GM18505 (cell line): ENCODE results near the gene CD4.

Source experiments
- ATAC-seq: cut with Tn5 transposase; IDR thresholded peaks from one replicate; pipeline ENCODE4 v1.9.1; 2021; ENCODE audit not compliant: unreplicated experiment
- POLR2A ChIP-seq: IDR thresholded peaks from 4 replicates; pipeline ENCODE4 v1.6.1; 2011; ENCODE audit warnings: borderline replicate concordance; ENCODE audit not compliant: insufficient read depth, insufficient read length; ENCODE audit errors: extremely low read depth

The CD4 gene

DNA sequence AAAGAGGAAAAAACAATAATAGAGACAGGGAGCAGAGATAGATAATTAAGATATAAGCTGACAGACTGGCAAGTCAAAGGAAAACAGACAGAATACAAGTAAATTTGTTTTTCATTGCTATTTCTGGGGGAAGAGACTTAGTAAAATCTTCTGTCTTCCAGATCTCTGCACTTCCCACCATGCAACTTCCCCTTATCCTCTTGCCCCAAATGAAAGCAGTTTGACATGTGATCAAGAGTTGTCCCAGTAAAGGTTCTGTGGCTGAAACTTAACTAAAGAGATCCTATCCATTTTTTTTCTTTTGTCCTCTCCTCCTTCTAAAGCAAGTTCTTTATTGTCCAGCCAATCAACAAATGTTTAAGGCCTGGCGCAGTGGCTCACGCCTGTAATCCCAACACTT, 34.9 kb upstream of the CD4 start:
- TF ChIP-seq POLR2A: no peak
- ATAC-seq: no peak

- TF ChIP-seq POLR2A: no peak
- no peak for ATAC-seq
These were observed 32.2 kb upstream of the CD4 start for GRCh38 chr12:6757028-6757690.

GRCh38 chr12:6758506-6759095, 30.7 kb upstream of the CD4 start:
- no peak for TF ChIP-seq POLR2A
- no peak for ATAC-seq

- no peak for TF ChIP-seq POLR2A
- no peak for ATAC-seq
These were observed 29.6 kb upstream of the CD4 start for GRCh38 chr12:6759741-6760140.

DNA sequence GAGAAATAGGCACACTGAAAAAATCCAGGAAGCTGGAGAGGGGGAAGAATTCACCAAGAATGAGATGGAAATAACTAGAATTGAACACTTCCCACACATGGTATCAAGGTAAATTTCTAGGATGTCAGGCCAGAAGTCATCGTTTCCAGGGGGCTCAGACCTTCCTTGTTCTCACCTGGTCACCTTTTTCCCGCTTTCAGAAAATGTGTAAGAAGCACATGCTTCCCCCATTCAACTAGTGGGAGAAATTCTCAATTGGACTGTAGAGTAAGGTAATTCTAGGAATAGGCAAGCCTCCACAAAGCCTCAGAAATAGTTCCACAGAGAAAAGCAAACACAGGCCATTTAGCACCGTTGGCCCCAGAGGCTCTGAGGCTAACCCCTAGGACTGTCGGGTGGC, 25.9 kb upstream of the CD4 start:
- no peak for ATAC-seq
- TF ChIP-seq POLR2A: no peak

DNA sequence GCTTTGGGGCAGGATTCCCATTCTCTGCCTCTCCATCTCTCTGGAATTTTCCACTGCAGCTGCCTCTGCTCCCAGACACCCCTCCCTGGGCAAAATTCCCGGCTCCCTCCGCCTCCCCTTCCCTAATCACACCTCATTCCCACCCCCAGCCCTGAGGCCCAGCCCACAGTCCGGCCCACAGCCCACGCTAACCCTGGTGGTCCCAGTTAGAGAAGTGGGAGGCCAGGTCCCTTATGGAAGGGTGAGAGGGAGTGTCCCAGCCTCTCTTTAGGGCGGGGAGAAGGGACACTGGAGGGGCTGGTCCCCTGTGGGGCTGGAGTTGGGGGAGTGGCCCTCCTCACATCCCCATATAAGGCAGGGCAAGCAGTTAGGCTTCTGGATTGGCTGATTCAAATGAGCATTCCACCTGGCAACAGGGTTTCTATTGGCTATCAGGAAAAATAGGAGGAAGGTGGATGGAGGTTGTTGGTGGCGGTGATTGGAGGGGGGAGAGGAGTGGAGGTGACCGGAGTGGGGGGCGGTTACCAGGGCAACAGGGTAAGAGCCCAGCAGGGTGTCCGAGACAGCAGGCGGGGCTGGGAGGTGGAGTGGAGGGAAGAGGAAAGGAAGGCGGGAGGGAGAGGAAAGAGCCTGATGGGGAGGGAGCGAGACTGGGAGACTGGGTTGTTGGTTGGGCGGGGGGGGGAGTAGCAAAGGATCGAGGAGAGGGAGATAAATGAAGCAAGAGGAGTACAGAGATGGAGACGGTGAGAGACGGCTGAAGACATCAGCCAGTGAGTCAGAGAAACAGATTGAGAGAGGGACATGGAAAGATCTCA, 25.1 kb upstream of the CD4 start:
- peak; percentile 57 for ATAC-seq
- no peak for TF ChIP-seq POLR2A

- TF ChIP-seq POLR2A: no peak
- no peak for ATAC-seq
These were observed 24.2 kb upstream of the CD4 start for GRCh38 chr12:6765048-6765633.

DNA sequence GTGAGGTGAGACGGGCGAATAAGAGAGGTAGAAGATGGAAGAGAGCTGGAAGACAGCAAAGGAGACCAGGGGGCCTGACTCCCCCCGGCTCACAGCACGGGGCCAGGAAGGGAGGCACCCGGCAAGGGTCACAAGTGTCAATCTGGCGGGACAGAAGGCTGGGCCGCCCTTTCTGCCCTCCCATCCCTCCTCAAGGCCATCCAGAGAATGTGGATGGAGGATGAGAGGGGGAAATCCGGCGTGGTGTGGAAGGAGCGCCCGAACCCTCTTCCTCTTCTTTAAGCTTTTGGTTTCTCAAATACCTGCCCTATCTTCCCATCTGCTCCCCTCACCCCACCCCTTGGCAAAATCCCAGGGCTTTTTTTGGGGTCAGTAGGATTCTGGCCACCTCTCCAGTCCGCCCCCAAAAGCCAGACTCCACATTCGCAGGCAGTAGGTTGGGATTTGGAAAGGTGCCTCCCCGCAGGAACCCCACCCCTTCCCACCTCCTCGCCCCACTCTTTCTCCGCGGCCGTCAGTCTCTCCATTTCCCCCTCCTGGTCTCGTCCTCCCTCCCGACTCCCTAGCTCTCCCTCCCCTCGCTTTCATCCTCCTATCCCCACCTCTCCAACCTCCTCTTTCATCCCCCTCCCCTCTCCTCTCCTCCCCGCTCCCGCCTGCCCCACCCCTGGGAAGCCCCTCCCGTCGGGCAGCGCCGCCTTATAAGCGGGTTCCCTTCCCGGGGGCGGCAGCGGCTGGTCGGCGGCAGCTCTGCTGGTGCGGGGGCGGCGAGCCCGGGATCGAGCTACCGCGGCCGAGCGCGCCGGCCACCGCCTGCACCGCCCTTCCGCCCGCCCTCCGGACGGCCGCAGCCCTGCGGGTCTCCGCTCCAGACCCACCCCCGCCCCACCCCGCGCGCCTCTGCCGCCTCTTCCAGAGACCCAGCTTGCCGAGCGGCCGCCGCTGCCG, 23.4 kb upstream of the CD4 start, which contains the start of gene PTMS:
Gene PTMS (plus strand): TSS at position 730 of the 948 bp plus-strand sequence. CDS start 343 bp downstream, outside the sequence.
- ATAC-seq: peak; percentile 21

GRCh38 chr12:6766651-6767349, 22.5 kb upstream of the CD4 start:
- no peak for TF ChIP-seq POLR2A
- ATAC-seq: peak; percentile 56

More for the DNA sequence above, 23.4 kb upstream of the CD4 start, which contains the start of gene PTMS:
- TF ChIP-seq POLR2A: peak; percentile 64

GRCh38 chr12:6767353-6768319, 21.7 kb upstream of the CD4 start:
- TF ChIP-seq POLR2A: no peak
- no peak for ATAC-seq

GRCh38 chr12:6768437-6768914, 20.9 kb upstream of the CD4 start:
- TF ChIP-seq POLR2A: no peak
- no peak for ATAC-seq

DNA sequence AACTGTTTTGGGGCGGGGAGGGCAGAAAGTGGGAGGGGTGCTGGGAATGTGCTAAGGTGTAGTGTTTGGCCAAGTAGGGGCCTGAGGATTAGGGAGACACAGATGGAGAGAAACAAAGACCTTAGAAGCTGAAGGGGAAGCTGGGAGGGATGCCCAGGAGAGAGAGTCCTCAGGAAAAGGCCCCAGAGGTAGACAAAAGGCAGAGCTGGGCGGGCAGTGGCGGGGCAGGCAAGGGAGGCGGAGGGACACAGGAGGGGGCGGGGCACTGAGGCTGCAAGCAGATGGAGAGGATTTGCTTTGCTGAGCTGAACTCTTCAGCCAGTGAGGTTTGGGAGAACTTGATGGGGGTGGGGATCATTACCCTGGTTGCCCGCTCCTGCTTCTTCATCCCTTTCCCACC, 20.3 kb upstream of the CD4 start:
- ATAC-seq: no peak
- no peak for TF ChIP-seq POLR2A
